Cortex of kidney (tissue), 1 donor: Measurements from ENCODE around the gene GHR.

ENCODE experiments used
- DNase-seq: peaks from one replicate; lab custom pipeline; 2025; lab: John Stamatoyannopoulos, UW

Gene GHR

GRCh38 chr5:42604171-42604711, 181.0 kb downstream of the GHR start:
- no peak for DNase-seq

- DNase-seq, result no peak
These were observed 182.3 kb downstream of the GHR start for GRCh38 chr5:42605490-42605889.

- DNase-seq, result no peak
These were observed 183.2 kb downstream of the GHR start for GRCh38 chr5:42606464-42606869.

GRCh38 chr5:42611437-42611836, 188.2 kb downstream of the GHR start:
- DNase-seq, result no peak

- DNase-seq, result no peak
These were observed 189.6 kb downstream of the GHR start for GRCh38 chr5:42612750-42613366.

GRCh38 chr5:42614509-42614908, 191.3 kb downstream of the GHR start:
- no peak for DNase-seq

- no peak for DNase-seq
These were observed 197.5 kb downstream of the GHR start for GRCh38 chr5:42620579-42621216.

GRCh38 chr5:42621242-42621641, 198.0 kb downstream of the GHR start:
- no peak for DNase-seq

- no peak for DNase-seq
These were observed 198.4 kb downstream of the GHR start for GRCh38 chr5:42621662-42622061.

GRCh38 chr5:42624912-42625311, 201.7 kb downstream of the GHR start:
- no peak for DNase-seq

- DNase-seq, result no peak
These were observed 203.2 kb downstream of the GHR start for GRCh38 chr5:42626462-42626861.

- DNase-seq, result no peak
These were observed 205.6 kb downstream of the GHR start for GRCh38 chr5:42628821-42629220.

GRCh38 chr5:42629284-42629683, 206.0 kb downstream of the GHR start:
- no peak for DNase-seq

GRCh38 chr5:42631241-42631640, 208.0 kb downstream of the GHR start:
- no peak for DNase-seq

- DNase-seq, result no peak
These were observed 209.2 kb downstream of the GHR start for GRCh38 chr5:42632354-42632900.

GRCh38 chr5:42634575-42634974, 211.3 kb downstream of the GHR start:
- no peak for DNase-seq

GRCh38 chr5:42636425-42636824, 213.2 kb downstream of the GHR start:
- DNase-seq, result no peak

- no peak for DNase-seq
These were observed 213.7 kb downstream of the GHR start for GRCh38 chr5:42636946-42637345.

- DNase-seq, result no peak
These were observed 215.7 kb downstream of the GHR start for GRCh38 chr5:42638972-42639371.

- no peak for DNase-seq
These were observed 217.6 kb downstream of the GHR start for GRCh38 chr5:42640835-42641234.

- DNase-seq, result no peak
These were observed 218.2 kb downstream of the GHR start for GRCh38 chr5:42641336-42642005.

GRCh38 chr5:42642006-42642405, 218.8 kb downstream of the GHR start:
- no peak for DNase-seq

- DNase-seq, result no peak
These were observed 220.1 kb downstream of the GHR start for GRCh38 chr5:42643360-42643759.
